GM12878 (cell line): ENCODE results near the gene NOTCH3.
A peak's percentile ranks its signal among the peaks of the same experiment; 100 is the strongest.

Experiments used
- ATF3 ChIP-seq: IDR thresholded peaks from 2 replicates; pipeline ENCODE4 v1.6.1; 2011; ENCODE audit warnings: low read depth, mild to moderate bottlenecking, low read length, moderate library complexity, borderline replicate concordance; ENCODE audit errors: extremely low read depth
- CREM ChIP-seq: IDR thresholded peaks from 2 replicates; pipeline ENCODE4 v1.6.1; 2014; ENCODE audit warnings: antibody characterized with exemption, low read depth
- CTCF ChIP-seq, 3 experiments: IDR thresholded peaks in 2 of 3; conservative IDR thresholded peaks in 1 of 3; 2 replicates each; pipeline ENCODE4 v1.5.1; 2011; ENCODE audit warnings: low read depth in 3 of 3, low read length in 3 of 3, mild to moderate bottlenecking in 3 of 3, control low read depth in 2 of 3, moderate library complexity in 2 of 3, inconsistent platforms in 1 of 3, mixed read lengths in 1 of 3; ENCODE audit not compliant: control insufficient read depth in 2 of 3, insufficient read depth in 1 of 3; ENCODE audit errors: extremely low read depth in 1 of 3
- EP300 ChIP-seq, 2 experiments: fragments of 150-350 bp in 1 of 2; IDR thresholded peaks; 2 replicates each; pipeline ENCODE4 v1.6.1; 2011 to 2012; ENCODE audit warnings: low read depth in 2 of 2, low read length in 2 of 2, borderline replicate concordance in 1 of 2, improper control_type of control experiment in 1 of 2, inconsistent platforms in 1 of 2; ENCODE audit not compliant: control insufficient read depth in 1 of 2
- JUNB ChIP-seq: IDR thresholded peaks from 2 replicates; pipeline ENCODE4 v1.6.1; 2016; ENCODE audit warnings: antibody characterized with exemption, mild to moderate bottlenecking
- KDM1A ChIP-seq: fragments of 200-600 bp; sonication (generic); IDR thresholded peaks from 2 replicates; pipeline ENCODE4 v1.6.1; 2016; ENCODE audit warnings: borderline replicate concordance
- MEF2B ChIP-seq: fragments of 450-650 bp; IDR thresholded peaks from 2 replicates; pipeline ENCODE4 v1.6.1; 2018; ENCODE audit warnings: mild to moderate bottlenecking, moderate library complexity; ENCODE audit not compliant: partially characterized antibody, poor library complexity, severe bottlenecking
- RBBP5 ChIP-seq: fragments of 200-600 bp; sonication (generic); conservative IDR thresholded peaks from 2 replicates; pipeline ENCODE4 v1.6.1; 2016
- REST ChIP-seq: IDR thresholded peaks from 2 replicates; pipeline ENCODE4 v1.6.1; 2012; ENCODE audit warnings: mild to moderate bottlenecking, low read depth, low read length
- TAF1 ChIP-seq: IDR thresholded peaks from 2 replicates; pipeline ENCODE4 v1.6.1; 2011; ENCODE audit warnings: mild to moderate bottlenecking, low read depth, low read length, borderline replicate concordance
- TCF12 ChIP-seq: IDR thresholded peaks from 2 replicates; pipeline ENCODE4 v1.6.1; 2011; ENCODE audit warnings: low read depth, mild to moderate bottlenecking, low read length

- TF ChIP-seq KDM1A = no peak
- peak; percentile 82 to 99 (median 87) for TF ChIP-seq CTCF (IDR thresholded peaks at IDR 0.05 in 2 of 3, conservative IDR thresholded peaks at IDR 0.05 in 1 of 3; ENCODE audit: control insufficient read depth in 2 of 3, extremely low read depth in 1 of 3, insufficient read depth in 1 of 3, low read depth in 3 of 3, low read length in 3 of 3)
- no peak for TF ChIP-seq REST
- TF ChIP-seq ATF3 = no peak
- no peak for TF ChIP-seq TAF1
- TF ChIP-seq MEF2B = no peak
- no peak for TF ChIP-seq EP300 (IDR thresholded peaks at IDR 0.05; ENCODE audit: borderline replicate concordance in 1 of 2, control insufficient read depth in 1 of 2, low read depth in 2 of 2, low read length in 2 of 2)
- no peak for TF ChIP-seq RBBP5
- no peak for TF ChIP-seq JUNB
- TF ChIP-seq CREM = no peak
- TF ChIP-seq TCF12 = no peak
These were observed 23.3 kb downstream of the NOTCH3 start for GRCh38 chr19:15177269-15178116.
